HG02678 (cell line): ENCODE data around the gene PTPRQ.

Experiments used
- ATAC-seq: cut with Tn5 transposase; IDR thresholded peaks from one replicate; pipeline ENCODE4 v1.9.1; 2021; ENCODE audit warnings: mild to moderate bottlenecking, moderate library complexity; ENCODE audit not compliant: unreplicated experiment

PTPRQ gene

DNA sequence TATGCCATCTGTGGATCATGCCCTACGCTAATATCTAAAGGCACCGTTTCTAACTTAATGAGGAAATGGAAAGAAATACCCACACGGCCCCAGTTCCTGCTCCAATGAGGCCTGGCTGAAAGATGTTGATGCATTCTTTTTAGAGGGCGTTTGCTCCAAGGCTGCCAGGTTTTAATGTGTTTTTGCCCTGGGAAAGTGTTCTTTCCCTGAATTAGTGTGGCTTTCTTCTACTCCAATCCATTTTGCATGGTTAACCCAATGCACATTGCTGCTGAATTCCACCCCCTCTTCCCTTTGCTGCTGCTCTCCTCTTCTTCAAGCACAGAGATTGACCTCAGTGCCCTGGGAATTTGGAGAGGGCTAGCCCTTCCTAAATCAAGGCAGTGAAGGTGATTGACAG is 273.8 kb downstream of the PTPRQ start:
- no peak for ATAC-seq

DNA sequence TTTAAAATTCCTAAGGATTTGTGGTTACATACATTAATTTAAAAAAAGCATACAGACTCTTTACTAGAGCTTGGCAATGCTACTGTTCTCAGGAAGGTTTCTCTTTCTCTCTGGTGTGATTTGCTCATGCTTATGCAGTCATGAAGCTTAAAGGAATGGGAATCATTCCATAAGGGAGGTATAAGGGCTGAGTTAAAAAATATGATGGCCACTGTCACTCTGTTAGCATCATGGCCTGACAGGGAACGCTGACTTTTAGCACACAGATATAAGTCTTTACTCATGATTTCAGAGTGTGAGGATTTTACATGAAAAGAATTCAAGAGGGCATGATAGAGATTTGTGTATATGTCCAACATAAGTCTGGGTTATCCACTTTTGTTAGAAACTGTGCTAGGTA is 276.5 kb downstream of the PTPRQ start:
- no peak for ATAC-seq

DNA sequence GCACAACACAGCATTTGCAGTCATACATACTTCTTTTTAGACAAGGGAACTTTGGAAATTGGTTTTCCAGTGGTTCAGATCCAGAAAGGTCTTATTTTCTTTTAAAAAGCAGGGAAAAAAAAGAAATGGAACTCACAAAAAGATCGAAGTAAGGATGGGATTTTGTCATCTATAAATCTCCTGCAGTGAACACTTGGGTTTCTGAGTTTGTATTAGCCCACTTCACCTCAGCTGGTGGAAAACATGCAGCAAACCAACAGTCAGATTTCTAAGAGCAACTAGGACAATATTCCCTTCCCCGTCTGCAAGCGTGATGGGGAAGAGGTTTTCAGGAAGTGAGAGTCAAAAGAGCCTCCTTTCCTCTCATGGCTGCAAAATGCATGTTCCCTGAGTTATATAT is 277.3 kb downstream of the PTPRQ start:
- no peak for ATAC-seq
